Activated naive CD4-positive, alpha-beta T cell treated with anti-CD3 and anti-CD28 coated beads for 36 hours (primary cell): ENCODE results near the gene KDM4B. TPM values are rescaled to one million over a fixed set of nuclear protein-coding genes. Genes with fewer than 3 reads are reported as not detected.

Experiments
- CTCF ChIA-PET: fragments of 350-600 bp; sonication (Branson Sonifier 250); formaldehyde crosslinking; loops from one replicate; lab custom pipeline; 2021; ENCODE audit warnings: antibody characterized with exemption; lab: Charles Lee
- DNase-seq: peaks from one replicate; pipeline ENCODE4 v3.0.0-alpha.2; 2020
- H3K27ac Mint-ChIP-seq: one replicate; pipeline ENCODE4 v1.8.0; 2021; ENCODE audit warnings: mild to moderate bottlenecking, mixed read lengths
- H3K27me3 Mint-ChIP-seq: one replicate; pipeline ENCODE4 v1.8.0; 2021; ENCODE audit warnings: low read depth, mixed read lengths
- H3K36me3 Mint-ChIP-seq: one replicate; pipeline ENCODE4 v1.8.0; 2021; ENCODE audit warnings: low read depth, mixed read lengths
- H3K4me1 Mint-ChIP-seq: one replicate; pipeline ENCODE4 v1.8.0; 2021; ENCODE audit warnings: low read depth, mixed read lengths
- H3K4me3 Mint-ChIP-seq: one replicate; pipeline ENCODE4 v1.8.0; 2021; ENCODE audit warnings: mild to moderate bottlenecking, moderate library complexity, mixed read lengths
- H3K9me3 Mint-ChIP-seq: one replicate; pipeline ENCODE4 v1.8.0; 2021; ENCODE audit warnings: mixed read lengths
- intact Hi-C: fragments of 100-400 bp; cut with micrococcal nuclease; formaldehyde crosslinking; loops from one replicate; pipeline ENCODE4 v1.15.1; 2023
- total RNA-seq, 2 experiments: library from RNA; stranded (reverse); gene quantifications; one replicate each; pipeline ENCODE4 v1.2.3, GENCODE V29; 2021

KDM4B gene
- total RNA-seq, 2 experiments from 2014 or later: 10.5 to 12.7 TPM

DNA sequence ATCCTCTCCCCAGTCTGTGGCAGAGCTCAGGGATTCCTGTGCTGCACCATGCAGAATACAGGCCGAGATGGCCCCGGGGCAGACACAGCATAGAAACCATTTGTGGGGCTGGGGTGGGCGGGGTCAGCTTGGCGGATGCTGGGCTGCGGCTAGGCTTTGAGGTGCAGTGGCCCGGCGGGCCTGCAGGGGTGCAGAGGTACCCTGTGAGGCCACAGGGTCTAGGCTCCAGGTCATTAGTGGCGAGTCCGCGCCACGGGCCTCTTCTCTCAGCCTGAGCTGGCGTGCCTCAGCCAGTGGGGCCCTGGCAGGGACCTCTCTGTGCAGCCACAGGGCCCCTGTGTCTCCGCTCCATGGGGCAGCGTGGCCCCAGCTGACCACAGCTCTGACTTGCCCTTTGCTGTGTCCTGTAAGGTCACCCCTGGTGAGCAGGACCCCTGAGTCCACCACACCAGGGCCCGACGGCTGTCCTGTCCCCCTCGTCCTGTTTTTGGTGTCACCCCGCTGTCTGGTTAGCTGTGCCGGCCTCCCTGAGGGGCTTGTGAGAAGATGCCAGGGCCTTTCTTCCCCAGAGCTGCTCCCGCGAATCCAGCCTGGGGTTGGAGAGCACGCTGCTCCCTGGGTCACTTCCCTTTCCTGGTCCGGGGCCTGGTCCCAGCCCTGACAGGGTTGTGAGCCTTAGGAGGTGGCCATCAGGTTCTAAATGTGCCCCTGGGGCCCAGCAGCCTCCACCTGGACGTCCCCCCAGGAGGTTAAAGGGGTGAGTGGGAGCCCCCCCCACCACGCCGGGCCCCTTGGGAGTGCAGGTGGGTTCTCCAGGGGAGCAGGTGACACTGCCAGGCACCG, 12.1 kb downstream of the KDM4B start:
- H3K27ac Mint-ChIP-seq: no peak overlapping the region
- no peak for DNase-seq
- no peaks in the 10 kb centered on the region for H3K27me3 Mint-ChIP-seq
- peaks cover 1% of the 10 kb centered on the region for H3K36me3 Mint-ChIP-seq
- intact Hi-C loops: no loop called here
- no peak overlapping the region for H3K4me3 Mint-ChIP-seq
- peaks cover 10% of the 10 kb centered on the region for H3K4me1 Mint-ChIP-seq
- no peaks in the 10 kb centered on the region for H3K9me3 Mint-ChIP-seq
- CTCF ChIA-PET: interaction anchor here (1.1 kb wide), 1 partner anchor 171 kb away, joined by 3 read pairs; no protein-coding TSS in a partner anchor

- Mint-ChIP-seq H3K27me3 (no peaks in the 10 kb centered on the region), H3K4me1 (peaks cover 10% of the 10 kb centered on the region), H3K4me3 (no peak overlapping the region), H3K36me3 (peaks cover 1% of the 10 kb centered on the region), H3K27ac (no peak overlapping the region), H3K9me3 (no peaks in the 10 kb centered on the region)
- no peak for DNase-seq
- intact Hi-C loops: no loop called here
- CTCF ChIA-PET: no interaction called here
Measured at GRCh38 chr19:4981681-4981958, 12.7 kb downstream of the KDM4B start.

DNA sequence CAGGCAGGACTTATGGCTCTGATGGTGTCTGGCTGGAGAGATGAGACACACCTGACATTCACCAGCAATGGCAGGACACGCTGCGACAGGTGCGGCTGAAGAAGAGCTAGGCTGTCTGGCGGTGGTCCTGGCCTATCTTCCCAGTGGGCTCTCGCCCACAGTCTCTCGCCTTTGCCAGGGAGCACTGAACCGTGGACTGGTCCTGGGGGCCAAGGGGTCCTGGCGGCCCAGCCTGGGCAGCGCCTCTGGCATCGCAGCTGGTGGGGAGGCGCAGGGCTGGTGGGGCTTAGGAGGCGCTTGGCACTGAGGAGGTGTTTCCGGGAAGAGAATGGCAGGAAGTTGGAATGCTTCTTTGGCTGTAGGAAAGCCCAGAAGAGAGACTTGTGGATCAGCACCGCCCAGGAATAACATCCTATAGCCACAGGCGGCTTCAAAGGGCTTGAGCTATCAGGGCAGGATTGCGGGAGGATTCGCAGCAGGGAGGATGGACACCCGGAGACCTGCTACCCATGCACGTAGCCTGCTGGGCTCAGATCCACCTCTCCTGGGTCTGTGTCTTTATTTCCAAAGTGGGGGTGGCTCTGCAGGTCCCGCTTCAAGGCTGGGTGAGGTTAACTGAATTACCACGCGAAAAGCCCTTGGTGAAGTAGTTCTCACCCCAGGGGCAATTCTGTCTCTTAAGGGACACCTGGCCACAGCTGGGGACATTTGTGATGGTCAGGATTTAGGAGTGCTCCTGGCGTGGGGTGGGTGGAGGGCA, 14.6 kb downstream of the KDM4B start:
- intact Hi-C loops: no loop called here
- H3K27me3 Mint-ChIP-seq: no peaks in the 10 kb centered on the region
- no peak overlapping the region for H3K27ac Mint-ChIP-seq
- H3K4me3 Mint-ChIP-seq: no peak overlapping the region
- no peaks in the 10 kb centered on the region for H3K9me3 Mint-ChIP-seq
- H3K4me1 Mint-ChIP-seq: peaks cover 8% of the 10 kb centered on the region
- CTCF ChIA-PET: no interaction called here
- DNase-seq: no peak
- no peaks in the 10 kb centered on the region for H3K36me3 Mint-ChIP-seq

DNA sequence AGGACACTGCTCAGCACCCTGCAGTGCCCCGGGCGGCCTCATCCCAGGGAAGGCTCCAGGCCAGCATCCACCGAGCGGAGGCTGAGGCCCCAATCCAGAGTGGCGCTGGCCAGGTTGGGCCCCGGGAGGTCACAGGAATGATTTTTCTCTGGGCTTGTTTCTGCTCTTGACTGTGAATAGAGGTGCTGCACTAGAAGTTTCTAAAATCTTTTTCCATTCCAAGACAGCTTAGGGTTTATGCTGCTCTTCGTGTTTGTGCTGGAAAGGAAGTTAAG, 15.1 kb downstream of the KDM4B start:
- CTCF ChIA-PET: no interaction called here
- peaks cover 7% of the 10 kb centered on the region for H3K4me1 Mint-ChIP-seq
- intact Hi-C loops: no loop called here
- H3K9me3 Mint-ChIP-seq: no peaks in the 10 kb centered on the region
- H3K36me3 Mint-ChIP-seq: no peaks in the 10 kb centered on the region
- no peaks in the 10 kb centered on the region for H3K27me3 Mint-ChIP-seq
- no peak overlapping the region for H3K4me3 Mint-ChIP-seq
- DNase-seq: no peak
- no peak overlapping the region for H3K27ac Mint-ChIP-seq

DNA sequence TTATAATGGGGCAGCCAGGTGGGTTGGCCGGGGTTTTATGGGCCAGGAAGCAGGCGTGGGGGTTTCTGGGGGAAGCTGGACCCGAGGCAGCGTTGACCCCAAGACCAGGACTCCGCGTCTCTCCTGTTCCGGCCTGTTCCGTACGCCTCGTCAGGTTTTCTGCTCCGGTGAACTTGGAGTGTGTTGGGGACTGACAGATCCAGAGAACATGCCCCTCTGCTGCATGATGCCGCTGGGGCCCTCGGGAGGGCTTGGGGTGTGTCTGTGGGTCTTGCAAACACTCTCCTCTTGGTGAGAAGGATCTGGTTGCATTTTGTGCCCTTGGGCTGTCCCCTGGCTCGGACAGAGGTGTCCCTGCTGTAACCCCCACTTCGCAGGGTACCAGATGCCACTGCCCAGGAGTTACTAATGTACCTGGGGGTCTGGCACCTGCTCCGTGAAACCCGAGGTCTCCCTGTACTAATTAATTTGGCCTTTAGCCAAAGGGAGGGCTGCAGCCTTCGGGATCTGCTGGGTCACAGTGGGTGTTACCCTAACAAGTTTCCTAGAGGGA, 15.6 kb downstream of the KDM4B start:
- Mint-ChIP-seq H3K36me3 (no peaks in the 10 kb centered on the region), H3K27ac (no peak overlapping the region), H3K4me3 (no peak overlapping the region), H3K27me3 (no peaks in the 10 kb centered on the region), H3K4me1 (peaks cover 2% of the 10 kb centered on the region), H3K9me3 (no peaks in the 10 kb centered on the region)
- CTCF ChIA-PET: no interaction called here
- DNase-seq: no peak
- intact Hi-C loops: no loop called here

- no peak overlapping the region for H3K4me3 Mint-ChIP-seq
- H3K36me3 Mint-ChIP-seq: no peaks in the 10 kb centered on the region
- intact Hi-C loops: no loop called here
- peaks cover 2% of the 10 kb centered on the region for H3K4me1 Mint-ChIP-seq
- no peaks in the 10 kb centered on the region for H3K9me3 Mint-ChIP-seq
- H3K27me3 Mint-ChIP-seq: no peaks in the 10 kb centered on the region
- CTCF ChIA-PET: interaction anchor here (0.7 to 0.8 kb wide), 2 partner anchors 16 to 17 kb away, joined by 3 read pairs; no protein-coding TSS in a partner anchor
- H3K27ac Mint-ChIP-seq: no peak overlapping the region
- DNase-seq: no peak
Measured at GRCh38 chr19:4985551-4985991, 16.7 kb downstream of the KDM4B start.

DNA sequence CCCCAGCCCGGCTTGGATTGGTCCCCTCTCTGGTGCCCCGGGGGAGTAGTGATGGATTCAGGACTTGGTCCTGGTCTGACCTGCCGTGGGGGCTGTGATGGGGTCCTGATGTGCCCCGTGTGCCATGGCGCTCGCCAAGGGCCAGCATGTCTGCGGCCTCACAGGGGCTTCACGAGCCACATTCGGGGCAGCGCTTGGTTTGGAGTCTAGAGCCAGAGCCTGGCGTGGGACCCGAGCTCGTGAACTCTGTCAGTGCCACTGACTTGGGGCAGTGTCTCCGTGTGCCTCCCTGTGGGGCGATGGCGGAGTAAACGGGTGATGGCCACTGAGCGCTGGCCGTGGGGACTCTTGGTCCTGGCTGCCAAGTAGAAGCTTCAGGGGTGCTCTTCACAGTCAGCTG, 17.1 kb downstream of the KDM4B start:
- DNase-seq: no peak
- Mint-ChIP-seq H3K9me3 (no peaks in the 10 kb centered on the region), H3K36me3 (no peaks in the 10 kb centered on the region), H3K4me3 (no peak overlapping the region), H3K4me1 (peaks cover 2% of the 10 kb centered on the region), H3K27ac (no peak overlapping the region), H3K27me3 (no peaks in the 10 kb centered on the region)
- intact Hi-C loops: no loop called here
- CTCF ChIA-PET: interaction anchor here (0.7 to 0.8 kb wide), 2 partner anchors 15 to 18 kb away, joined by 3 read pairs; no protein-coding TSS in a partner anchor

GRCh38 chr19:4986471-4986891, 17.6 kb downstream of the KDM4B start:
- no peak for DNase-seq
- no peaks in the 10 kb centered on the region for H3K27me3 Mint-ChIP-seq
- no peak overlapping the region for H3K4me3 Mint-ChIP-seq
- intact Hi-C loops: no loop called here
- H3K9me3 Mint-ChIP-seq: no peaks in the 10 kb centered on the region
- no peak overlapping the region for H3K27ac Mint-ChIP-seq
- CTCF ChIA-PET: interaction anchor here (0.6 kb wide), 1 partner anchor 378 kb away, joined by 3 read pairs; no protein-coding TSS in a partner anchor
- H3K4me1 Mint-ChIP-seq: peaks cover 2% of the 10 kb centered on the region
- peaks cover 2% of the 10 kb centered on the region for H3K36me3 Mint-ChIP-seq

GRCh38 chr19:4987256-4987655, 18.3 kb downstream of the KDM4B start:
- no peak overlapping the region for H3K4me3 Mint-ChIP-seq
- intact Hi-C loops: no loop called here
- peaks cover 7% of the 10 kb centered on the region for H3K36me3 Mint-ChIP-seq
- no peak overlapping the region for H3K27ac Mint-ChIP-seq
- no peaks in the 10 kb centered on the region for H3K4me1 Mint-ChIP-seq
- H3K9me3 Mint-ChIP-seq: peaks cover 2% of the 10 kb centered on the region
- no peak for DNase-seq
- no peaks in the 10 kb centered on the region for H3K27me3 Mint-ChIP-seq
- CTCF ChIA-PET: no interaction called here

DNA sequence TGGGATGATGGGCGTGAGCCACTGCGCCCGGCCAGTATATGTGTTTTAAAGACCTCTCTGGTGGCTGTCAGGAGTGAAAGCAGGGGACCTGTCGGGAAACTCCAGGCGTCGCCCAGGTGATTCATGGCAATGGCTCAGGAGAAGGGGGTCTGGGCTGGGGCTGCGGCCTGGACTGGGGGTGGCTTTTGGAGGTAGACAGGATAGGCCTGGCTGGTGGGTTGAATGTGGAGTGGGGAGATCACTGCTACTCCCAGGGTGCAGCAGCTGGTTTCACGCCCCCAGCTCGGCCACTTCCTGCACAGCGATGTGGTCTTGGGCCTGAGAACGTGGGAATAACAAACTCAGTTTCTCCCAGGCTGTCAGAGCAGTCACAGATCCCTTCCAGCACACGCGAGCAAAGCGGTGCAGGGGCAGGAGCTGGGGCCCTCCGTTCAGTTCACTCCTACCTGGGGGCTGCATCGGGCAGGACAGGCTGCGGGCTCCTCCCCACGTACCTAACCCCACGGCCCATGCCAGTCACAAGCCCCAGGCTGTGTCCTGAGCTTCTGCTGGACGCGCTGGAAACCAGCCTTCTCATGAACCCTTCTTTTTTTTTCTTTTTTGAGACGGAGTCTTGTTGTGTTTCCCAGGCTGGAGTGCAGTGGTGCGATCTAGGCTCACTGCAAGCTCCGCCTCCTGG, 18.9 kb downstream of the KDM4B start:
- H3K4me3 Mint-ChIP-seq: no peak overlapping the region
- no peaks in the 10 kb centered on the region for H3K27me3 Mint-ChIP-seq
- CTCF ChIA-PET: interaction anchor here (0.6 to 0.9 kb wide), 2 partner anchors 14 to 463 kb away, joined by 3 read pairs; no protein-coding TSS in a partner anchor
- intact Hi-C loops: no loop called here
- peaks cover 11% of the 10 kb centered on the region for H3K36me3 Mint-ChIP-seq
- no peak for DNase-seq
- peaks cover 4% of the 10 kb centered on the region for H3K9me3 Mint-ChIP-seq
- no peaks in the 10 kb centered on the region for H3K4me1 Mint-ChIP-seq
- H3K27ac Mint-ChIP-seq: no peak overlapping the region

DNA sequence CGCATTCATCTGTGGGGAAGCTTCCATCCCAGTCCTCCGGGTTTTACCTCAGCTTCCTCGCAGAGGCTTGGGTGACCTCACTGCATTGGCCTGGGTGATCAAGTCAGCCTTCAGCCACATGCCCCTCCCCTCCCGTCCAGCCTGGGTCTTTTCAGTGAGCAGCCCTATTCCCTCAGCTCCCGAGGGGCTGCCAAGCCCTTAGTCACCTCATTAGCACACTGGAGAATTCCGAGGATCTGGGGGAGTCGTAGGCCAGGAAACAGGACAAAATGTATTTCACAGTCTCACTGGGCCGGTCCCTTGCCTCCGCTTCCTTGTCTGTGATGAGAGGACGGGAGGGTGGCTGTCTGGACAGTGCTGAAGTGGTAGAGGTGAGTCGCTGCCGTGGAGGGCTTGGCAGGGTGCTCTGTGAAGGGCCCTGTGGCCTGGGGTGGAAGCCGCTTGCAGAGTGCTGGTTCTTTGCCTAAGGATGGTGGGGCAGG, 19.9 kb downstream of the KDM4B start:
- Mint-ChIP-seq H3K9me3 (peaks cover 6% of the 10 kb centered on the region), H3K27ac (no peak overlapping the region), H3K36me3 (peaks cover 14% of the 10 kb centered on the region), H3K4me3 (no peak overlapping the region), H3K27me3 (no peaks in the 10 kb centered on the region), H3K4me1 (peaks cover 3% of the 10 kb centered on the region)
- no peak for DNase-seq
- intact Hi-C loops: no loop called here
- CTCF ChIA-PET: interaction anchor here (0.9 kb wide), 1 partner anchor 13 kb away, joined by 3 read pairs; no protein-coding TSS in a partner anchor

DNA sequence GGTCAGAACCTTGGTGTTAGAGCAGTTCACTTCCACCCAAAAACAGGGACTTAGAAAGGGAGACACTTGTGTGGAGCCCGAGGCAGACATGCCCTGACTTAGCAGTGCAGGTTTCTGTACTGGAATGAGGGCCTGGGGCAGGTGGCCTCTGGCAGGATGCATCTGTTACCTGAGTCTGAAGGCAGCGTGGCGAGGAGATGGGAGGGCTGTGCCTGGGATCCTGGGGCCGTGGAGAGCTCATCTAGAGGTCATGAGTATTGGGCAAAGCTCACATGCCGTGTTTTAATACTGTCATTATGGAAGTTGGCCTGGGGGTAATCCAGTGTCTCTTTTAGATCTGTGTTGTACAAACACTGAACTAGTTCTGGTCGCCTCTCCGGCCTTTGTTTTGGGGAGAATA, 21.4 kb downstream of the KDM4B start:
- Mint-ChIP-seq H3K27me3 (no peaks in the 10 kb centered on the region), H3K36me3 (peaks cover 14% of the 10 kb centered on the region), H3K9me3 (peaks cover 6% of the 10 kb centered on the region), H3K4me3 (no peak overlapping the region), H3K4me1 (peaks cover 3% of the 10 kb centered on the region), H3K27ac (no peak overlapping the region)
- intact Hi-C loops: no loop called here
- DNase-seq: no peak
- CTCF ChIA-PET: no interaction called here
